GM12878 (cell line): ENCODE data around the gene COBLL1.

Source experiments
- ZBED1 ChIP-seq: IDR thresholded peaks from 2 replicates; pipeline ENCODE4 v1.6.1; 2016; ENCODE audit warnings: borderline replicate concordance
- ZNF24 ChIP-seq: fragments of 450-650 bp; IDR thresholded peaks from 2 replicates; pipeline ENCODE4 v1.6.1; 2017; ENCODE audit warnings: antibody characterized with exemption, mild to moderate bottlenecking
- ZSCAN29 ChIP-seq: fragments of 450-650 bp; IDR thresholded peaks from 2 replicates; pipeline ENCODE4 v1.6.1; 2017; ENCODE audit warnings: mild to moderate bottlenecking, moderate library complexity
- TF ChIP-seq, protein P1 (sequence below): fragments of 450-650 bp; IDR thresholded peaks from 2 replicates; pipeline ENCODE4 v1.6.1; 2018; ENCODE audit warnings: mild to moderate bottlenecking, low read depth, moderate library complexity; ENCODE audit not compliant: partially characterized antibody
- TF ChIP-seq, protein P2 (sequence below): IDR thresholded peaks from 2 replicates; pipeline ENCODE4 v1.6.1; 2011; ENCODE audit warnings: borderline replicate concordance, low read depth, mild to moderate bottlenecking, moderate library complexity, mixed read lengths, low read length; ENCODE audit not compliant: insufficient read depth; ENCODE audit errors: extremely low read length

DNA sequence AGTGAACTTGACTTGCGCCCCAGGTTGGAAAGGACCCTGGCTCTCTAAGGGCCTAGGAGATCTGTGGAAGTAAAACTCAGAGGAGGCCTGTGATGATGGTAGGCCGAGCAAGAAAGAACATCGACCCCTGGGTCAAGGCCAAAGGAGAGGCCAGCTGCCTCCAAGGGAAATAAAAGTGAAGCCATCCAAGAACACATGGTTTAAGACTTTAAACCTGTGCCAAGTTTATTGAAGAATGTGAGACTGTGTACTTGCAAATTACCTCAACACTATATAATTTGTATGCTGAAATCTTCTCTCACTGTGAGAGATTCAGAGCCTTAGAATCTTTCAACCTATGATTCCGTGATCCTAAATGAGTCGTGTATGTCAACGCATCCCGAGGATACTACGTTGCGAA lies 40.7 kb upstream of the COBLL1 start:
- TF ChIP-seq ZSCAN29 (no peak), ZBED1 (no peak), ZNF24 (no peak)
- TF ChIP-seq, protein P1, sequence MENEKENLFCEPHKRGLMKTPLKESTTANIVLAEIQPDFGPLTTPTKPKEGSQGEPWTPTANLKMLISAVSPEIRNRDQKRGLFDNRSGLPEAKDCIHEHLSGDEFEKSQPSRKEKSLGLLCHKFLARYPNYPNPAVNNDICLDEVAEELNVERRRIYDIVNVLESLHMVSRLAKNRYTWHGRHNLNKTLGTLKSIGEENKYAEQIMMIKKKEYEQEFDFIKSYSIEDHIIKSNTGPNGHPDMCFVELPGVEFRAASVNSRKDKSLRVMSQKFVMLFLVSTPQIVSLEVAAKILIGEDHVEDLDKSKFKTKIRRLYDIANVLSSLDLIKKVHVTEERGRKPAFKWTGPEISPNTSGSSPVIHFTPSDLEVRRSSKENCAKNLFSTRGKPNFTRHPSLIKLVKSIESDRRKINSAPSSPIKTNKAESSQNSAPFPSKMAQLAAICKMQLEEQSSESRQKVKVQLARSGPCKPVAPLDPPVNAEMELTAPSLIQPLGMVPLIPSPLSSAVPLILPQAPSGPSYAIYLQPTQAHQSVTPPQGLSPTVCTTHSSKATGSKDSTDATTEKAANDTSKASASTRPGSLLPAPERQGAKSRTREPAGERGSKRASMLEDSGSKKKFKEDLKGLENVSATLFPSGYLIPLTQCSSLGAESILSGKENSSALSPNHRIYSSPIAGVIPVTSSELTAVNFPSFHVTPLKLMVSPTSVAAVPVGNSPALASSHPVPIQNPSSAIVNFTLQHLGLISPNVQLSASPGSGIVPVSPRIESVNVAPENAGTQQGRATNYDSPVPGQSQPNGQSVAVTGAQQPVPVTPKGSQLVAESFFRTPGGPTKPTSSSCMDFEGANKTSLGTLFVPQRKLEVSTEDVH: no peak
- TF ChIP-seq, protein P2, sequence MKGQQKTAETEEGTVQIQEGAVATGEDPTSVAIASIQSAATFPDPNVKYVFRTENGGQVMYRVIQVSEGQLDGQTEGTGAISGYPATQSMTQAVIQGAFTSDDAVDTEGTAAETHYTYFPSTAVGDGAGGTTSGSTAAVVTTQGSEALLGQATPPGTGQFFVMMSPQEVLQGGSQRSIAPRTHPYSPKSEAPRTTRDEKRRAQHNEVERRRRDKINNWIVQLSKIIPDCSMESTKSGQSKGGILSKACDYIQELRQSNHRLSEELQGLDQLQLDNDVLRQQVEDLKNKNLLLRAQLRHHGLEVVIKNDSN: no peak
